Cardiac fibroblast (primary cell): ENCODE data around the gene MCM8.

Experiments used
- DNase-seq, 2 donors: peaks; one replicate each; pipeline versions ENCODE4 v3.0.0 to v3.0.0-alpha.2; 2010; ENCODE audit warnings: low read depth in 2 of 2
- H3K4me3 ChIP-seq, 2 donors: replicated peaks in 1 of 2; 1 replicate in 1 of 2; 2 replicates in 1 of 2; pipeline ENCODE4 v1.5.1; 2011; ENCODE audit warnings: low read depth in 2 of 2, low read length in 2 of 2, mild to moderate bottlenecking in 2 of 2, moderate library complexity in 1 of 2
- CTCF ChIP-seq: IDR thresholded peaks from one replicate; pipeline ENCODE4 v1.5.1; 2011; ENCODE audit warnings: low read depth, mild to moderate bottlenecking, low read length, inconsistent platforms

Gene MCM8

GRCh38 chr20:5918856-5919625 is 31.4 kb upstream of the MCM8 start:
- peak; percentile 67 to 81 for DNase-seq
- no peak for TF ChIP-seq CTCF
- no peak overlapping the region for H3K4me3 ChIP-seq

DNA sequence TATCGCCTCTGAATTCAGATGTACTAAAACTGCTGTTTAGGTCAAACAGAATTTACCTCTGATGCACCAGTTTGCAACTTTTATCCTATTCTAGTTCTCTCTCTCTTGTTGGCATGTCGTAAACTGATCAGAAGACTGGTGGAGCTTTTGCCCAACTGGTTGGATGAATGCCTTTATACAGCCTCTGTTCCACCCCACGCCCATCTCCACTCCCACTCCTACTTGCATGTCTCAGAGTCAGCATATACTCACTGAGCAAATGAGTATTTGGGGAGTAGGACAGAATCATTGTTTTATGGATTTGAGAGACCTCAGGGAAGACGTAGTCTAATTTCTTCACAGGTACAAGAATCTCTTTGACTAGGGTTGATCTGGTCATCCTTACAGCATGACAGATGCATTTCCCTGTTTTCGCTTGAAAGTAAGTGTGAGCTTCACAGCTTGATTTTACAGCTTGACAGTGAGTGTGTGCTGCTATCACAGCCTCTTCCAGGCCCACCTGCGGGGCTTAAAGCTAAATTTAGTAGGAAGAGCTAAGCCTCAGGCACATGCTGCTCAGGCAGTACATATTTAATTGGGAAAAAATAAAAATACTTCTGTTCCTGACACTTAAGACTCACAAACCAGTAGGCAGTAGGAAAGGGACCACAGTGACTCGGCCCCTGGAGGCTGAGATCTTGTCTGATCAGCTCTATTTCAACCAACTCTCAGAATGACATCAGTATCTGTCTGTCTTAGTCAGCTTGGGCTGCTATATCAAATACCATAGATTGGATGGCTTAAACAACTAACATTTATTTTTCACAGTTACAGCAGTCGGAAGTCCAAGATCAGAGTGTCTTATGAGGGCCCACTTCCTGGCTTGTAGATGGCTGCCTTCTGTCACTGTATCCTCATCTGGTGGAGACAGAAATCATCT is 30.6 kb upstream of the MCM8 start:
- TF ChIP-seq CTCF, result no peak
- DNase-seq, result peak; percentile 27 to 52
- no peak overlapping the region for H3K4me3 ChIP-seq

- no peak overlapping the region for H3K4me3 ChIP-seq
- no peak for DNase-seq
- no peak for TF ChIP-seq CTCF
Measured at GRCh38 chr20:5920581-5920980, 29.9 kb upstream of the MCM8 start.

- no peak overlapping the region for H3K4me3 ChIP-seq
- no peak for TF ChIP-seq CTCF
- no peak for DNase-seq
Measured at GRCh38 chr20:5923493-5923892, 27.0 kb upstream of the MCM8 start.

- no peak for TF ChIP-seq CTCF
- DNase-seq, result no peak
- no peak overlapping the region for H3K4me3 ChIP-seq
Measured at GRCh38 chr20:5925551-5925950, 24.9 kb upstream of the MCM8 start.

DNA sequence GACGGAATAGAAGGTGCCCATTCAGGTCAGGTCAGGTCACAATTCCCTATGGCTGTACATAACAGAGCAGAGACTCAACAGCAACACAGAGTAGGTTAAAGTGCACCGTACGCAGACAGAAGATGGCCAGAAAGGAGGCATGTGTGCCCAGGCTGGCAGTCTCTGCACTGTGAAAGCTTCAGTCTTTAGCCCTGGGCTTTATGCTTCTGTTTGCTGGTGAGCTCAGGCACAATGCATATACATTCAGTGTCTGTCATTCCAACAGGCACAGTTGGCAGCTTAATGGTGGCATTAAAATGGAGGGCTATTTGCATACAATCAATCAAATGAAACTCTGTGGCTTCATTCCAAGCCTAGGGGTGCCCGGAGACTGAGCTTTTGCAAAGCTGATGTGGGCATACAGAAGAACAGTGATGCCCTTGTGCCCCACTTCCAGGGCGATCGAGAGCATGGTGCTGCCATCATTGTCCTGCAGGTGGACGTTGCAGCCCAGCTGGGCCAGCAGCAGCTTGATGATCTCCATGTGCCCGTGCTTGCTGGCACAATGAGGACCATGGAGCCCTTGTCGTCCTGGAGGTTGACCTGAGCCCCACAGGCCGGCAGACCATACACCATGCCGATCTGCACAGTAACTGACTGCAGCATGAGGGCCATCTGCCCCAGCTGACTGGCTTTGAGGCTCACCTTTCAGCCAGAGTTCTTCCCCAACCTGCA is 22.5 kb upstream of the MCM8 start:
- DNase-seq, result no peak
- TF ChIP-seq CTCF, result no peak
- no peak overlapping the region for H3K4me3 ChIP-seq
